HFF-Myc (cell line): ENCODE results near the gene HAGHL.
A peak's percentile ranks its signal among the peaks of the same experiment; 100 is the strongest.
"Not testable (repeated sequence)": the region's sequence is repeated elsewhere in the genome, so short reads cannot be mapped to it uniquely, and the experiment has no call there.

Experiments used
- DNase-seq: peaks from one replicate; pipeline ENCODE4 v3.0.0-alpha.2; 2011; ENCODE audit warnings: low read depth; ENCODE audit errors: extremely low read depth
- H3K4me3 ChIP-seq: replicated peaks from 2 replicates; pipeline ENCODE4 v1.5.1; 2011; ENCODE audit warnings: low read depth, mild to moderate bottlenecking, control low read depth, low read length
- TF ChIP-seq, protein P1 (sequence below): IDR thresholded peaks from 2 replicates; pipeline ENCODE4 v1.5.1; 2012; ENCODE audit warnings: mild to moderate bottlenecking, low read depth, low read length, control low read depth; ENCODE audit errors: missing control alignments

The HAGHL gene

DNA sequence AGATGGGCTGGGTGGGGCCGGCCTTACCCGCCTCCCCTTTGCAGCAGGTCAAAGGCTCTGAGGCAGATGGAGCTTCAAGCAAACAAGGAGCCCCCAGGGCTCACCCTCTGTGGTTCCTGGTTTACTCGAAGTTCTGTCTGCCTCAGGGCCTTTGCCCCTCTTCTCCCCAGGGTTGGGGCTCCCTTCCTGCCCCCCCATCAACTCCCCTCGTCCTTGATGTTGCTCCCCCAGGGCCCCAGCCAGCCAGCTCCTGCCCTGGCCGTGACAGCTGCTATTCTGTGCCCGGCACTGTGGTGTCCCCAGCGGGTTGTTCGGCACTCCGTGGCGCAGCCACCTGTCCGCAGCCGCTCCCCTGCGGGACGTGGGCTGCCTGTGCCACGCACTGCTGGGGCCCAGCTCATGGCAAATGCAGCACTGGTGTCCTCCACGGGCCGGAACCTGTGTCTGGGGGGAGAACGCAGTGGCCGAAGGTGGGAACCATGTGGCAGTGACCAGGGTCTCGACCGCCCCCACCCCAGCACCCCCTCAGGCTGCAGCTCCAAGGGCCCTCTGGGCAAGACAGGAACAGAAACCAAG is 16.3 kb upstream of the HAGHL start:
- DNase-seq, result no peak
- TF ChIP-seq, protein P1, sequence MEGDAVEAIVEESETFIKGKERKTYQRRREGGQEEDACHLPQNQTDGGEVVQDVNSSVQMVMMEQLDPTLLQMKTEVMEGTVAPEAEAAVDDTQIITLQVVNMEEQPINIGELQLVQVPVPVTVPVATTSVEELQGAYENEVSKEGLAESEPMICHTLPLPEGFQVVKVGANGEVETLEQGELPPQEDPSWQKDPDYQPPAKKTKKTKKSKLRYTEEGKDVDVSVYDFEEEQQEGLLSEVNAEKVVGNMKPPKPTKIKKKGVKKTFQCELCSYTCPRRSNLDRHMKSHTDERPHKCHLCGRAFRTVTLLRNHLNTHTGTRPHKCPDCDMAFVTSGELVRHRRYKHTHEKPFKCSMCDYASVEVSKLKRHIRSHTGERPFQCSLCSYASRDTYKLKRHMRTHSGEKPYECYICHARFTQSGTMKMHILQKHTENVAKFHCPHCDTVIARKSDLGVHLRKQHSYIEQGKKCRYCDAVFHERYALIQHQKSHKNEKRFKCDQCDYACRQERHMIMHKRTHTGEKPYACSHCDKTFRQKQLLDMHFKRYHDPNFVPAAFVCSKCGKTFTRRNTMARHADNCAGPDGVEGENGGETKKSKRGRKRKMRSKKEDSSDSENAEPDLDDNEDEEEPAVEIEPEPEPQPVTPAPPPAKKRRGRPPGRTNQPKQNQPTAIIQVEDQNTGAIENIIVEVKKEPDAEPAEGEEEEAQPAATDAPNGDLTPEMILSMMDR, result no peak
- no peak overlapping the region for H3K4me3 ChIP-seq

GRCh38 chr16:711084-711483 is 15.8 kb upstream of the HAGHL start:
- H3K4me3 ChIP-seq, result no peak overlapping the region
- DNase-seq, result no peak
- TF ChIP-seq, protein P1, result no peak

- no peak overlapping the region for H3K4me3 ChIP-seq
- DNase-seq, result no peak
- TF ChIP-seq, protein P1, result peak; percentile 91
These were observed 15.2 kb upstream of the HAGHL start for GRCh38 chr16:711548-712320.

GRCh38 chr16:712740-713250 is 14.1 kb upstream of the HAGHL start:
- DNase-seq, result not testable (repeated sequence)
- TF ChIP-seq, protein P1, result peak; percentile 56

DNA sequence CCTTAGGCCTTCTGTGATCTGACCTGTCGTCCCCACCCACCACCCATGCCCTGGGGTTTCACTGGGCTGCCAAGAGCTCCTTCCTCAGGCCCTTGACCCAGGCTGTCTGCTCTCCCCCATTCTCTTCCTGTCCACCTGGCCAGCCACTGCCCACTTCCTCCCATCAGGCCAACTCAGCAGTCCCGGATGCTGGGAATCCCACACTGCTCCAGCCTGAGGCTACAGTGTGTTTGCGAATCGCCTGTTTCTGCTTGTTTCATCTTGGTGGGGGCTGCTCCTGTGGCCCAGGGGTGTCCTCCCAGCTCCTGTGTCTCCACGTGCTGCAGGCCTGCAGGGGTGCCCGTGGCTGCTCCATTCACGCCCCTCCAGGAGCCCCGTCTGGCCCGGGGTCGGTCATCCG is 12.8 kb upstream of the HAGHL start:
- H3K4me3 ChIP-seq, result no peak overlapping the region
- no peak for DNase-seq
- TF ChIP-seq, protein P1, result no peak

More at GRCh38 chr16:712740-713250, 14.1 kb upstream of the HAGHL start:
- not testable (repeated sequence) for H3K4me3 ChIP-seq

- DNase-seq, result no peak
- H3K4me3 ChIP-seq, result peak within 1 kb of the TSS; percentile 56
- TF ChIP-seq, protein P1, result no peak
These were observed 12.1 kb upstream of the HAGHL start, which contains the start of gene METRN for GRCh38 chr16:714558-715476. Gene METRN, plus strand, starts transcription at chr16:715118. Its CDS starts 172 bp downstream, at chr16:715290.
